GM12874 (cell line): ENCODE results near the gene FGF18.

ENCODE experiments used
- TF ChIP-seq, protein P1 (sequence below): IDR thresholded peaks from 2 replicates; pipeline ENCODE4 v1.5.1; 2011; ENCODE audit warnings: low read depth, mild to moderate bottlenecking, control low read depth, low read length, moderate library complexity; ENCODE audit not compliant: insufficient read depth

FGF18 gene

DNA sequence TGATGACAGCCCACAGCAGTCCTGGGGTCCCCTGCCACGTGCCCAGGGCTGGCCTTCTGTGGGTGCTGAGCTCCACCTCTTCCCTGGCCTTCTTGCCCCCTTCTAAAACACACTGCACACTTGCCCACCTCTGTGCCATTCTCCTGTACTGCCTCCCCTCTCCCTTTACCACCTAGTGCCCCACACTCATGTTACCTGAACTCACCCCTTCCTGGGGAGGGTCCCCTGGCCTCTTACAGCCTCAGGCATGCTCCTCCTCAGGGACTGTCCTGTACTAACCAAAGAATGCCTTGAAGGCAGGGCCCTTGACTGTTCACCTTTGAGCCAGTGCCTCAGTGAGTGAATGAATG is 60.3 kb downstream of the FGF18 start:
- TF ChIP-seq, protein P1, sequence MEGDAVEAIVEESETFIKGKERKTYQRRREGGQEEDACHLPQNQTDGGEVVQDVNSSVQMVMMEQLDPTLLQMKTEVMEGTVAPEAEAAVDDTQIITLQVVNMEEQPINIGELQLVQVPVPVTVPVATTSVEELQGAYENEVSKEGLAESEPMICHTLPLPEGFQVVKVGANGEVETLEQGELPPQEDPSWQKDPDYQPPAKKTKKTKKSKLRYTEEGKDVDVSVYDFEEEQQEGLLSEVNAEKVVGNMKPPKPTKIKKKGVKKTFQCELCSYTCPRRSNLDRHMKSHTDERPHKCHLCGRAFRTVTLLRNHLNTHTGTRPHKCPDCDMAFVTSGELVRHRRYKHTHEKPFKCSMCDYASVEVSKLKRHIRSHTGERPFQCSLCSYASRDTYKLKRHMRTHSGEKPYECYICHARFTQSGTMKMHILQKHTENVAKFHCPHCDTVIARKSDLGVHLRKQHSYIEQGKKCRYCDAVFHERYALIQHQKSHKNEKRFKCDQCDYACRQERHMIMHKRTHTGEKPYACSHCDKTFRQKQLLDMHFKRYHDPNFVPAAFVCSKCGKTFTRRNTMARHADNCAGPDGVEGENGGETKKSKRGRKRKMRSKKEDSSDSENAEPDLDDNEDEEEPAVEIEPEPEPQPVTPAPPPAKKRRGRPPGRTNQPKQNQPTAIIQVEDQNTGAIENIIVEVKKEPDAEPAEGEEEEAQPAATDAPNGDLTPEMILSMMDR = no peak

DNA sequence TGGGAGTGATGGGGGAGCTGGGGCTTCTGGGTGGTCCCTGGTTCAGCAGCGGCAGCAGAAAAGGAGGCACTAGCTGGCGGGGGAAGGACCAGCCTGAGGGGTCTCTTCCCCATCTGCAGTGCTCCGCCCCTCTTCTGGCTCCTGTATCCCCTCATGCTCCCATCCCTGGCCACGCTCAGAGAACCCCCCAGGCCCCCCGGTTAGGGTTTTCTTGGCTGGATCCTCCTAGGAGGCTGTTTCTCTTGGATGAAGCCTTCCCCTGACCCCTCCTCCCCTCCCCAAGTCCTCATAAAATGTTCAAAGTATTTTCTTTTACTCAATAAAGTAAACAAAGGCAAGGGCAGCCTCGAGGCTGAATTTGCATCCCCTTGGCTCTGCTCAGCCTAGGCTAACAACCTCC is 60.8 kb downstream of the FGF18 start:
- TF ChIP-seq, protein P1 = no peak

DNA sequence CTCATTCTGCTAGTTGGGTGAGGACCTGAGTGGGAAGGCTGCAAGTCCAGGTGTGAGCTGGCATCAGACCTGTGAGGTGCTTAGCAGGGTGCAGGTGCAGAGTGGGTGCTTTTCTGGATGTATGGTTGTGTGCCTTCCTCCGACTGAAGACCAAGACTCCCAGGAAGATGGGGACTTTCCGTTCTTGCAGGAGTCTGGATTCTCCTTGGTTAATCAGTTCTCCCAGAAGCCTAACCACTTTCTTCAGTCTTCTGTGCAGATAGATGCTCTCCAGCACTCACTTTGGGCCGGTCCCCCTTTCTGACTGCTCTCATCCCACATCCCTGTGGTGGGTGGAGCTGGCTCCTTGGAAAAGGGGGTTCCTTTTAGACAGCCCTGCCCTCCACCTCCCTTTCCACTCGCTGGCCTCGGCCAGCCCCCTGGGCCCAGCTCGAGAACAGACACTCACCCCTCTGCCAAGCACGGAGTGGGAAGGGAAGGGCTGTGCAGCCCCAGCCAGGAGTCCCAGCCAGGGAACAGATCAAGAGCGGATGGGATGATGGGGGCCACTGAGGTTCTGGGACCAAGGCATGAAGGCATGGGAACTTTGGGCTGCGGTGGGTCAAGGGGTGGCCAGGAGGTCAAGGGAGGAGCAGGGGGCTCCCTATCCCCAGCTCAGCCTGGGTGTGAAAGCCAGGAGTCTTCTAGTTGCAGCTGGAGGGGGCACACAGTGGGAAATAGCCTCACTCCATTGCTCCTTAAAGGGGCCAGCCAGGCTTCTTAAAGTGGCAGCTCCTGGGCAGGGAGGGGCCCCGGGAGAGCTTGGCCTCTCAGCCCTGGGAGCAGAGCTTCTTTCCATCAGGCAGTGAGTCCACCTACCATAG is 62.4 kb downstream of the FGF18 start:
- TF ChIP-seq, protein P1 = no peak

DNA sequence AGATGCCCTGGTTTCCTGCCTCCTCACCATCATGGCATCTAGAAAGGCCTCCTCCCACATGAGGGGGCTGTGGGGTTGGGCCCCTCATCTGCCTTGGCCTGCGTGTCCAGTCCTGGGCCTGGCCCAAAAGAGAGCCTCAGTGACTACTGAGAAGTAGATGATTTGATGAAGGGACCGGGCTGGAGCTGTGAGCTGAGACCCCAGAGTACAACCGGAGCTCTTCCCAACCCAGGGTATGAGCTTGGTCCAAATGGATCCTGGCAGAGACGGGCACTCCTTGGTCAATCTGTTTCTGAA is 62.9 kb downstream of the FGF18 start:
- TF ChIP-seq, protein P1 = no peak

DNA sequence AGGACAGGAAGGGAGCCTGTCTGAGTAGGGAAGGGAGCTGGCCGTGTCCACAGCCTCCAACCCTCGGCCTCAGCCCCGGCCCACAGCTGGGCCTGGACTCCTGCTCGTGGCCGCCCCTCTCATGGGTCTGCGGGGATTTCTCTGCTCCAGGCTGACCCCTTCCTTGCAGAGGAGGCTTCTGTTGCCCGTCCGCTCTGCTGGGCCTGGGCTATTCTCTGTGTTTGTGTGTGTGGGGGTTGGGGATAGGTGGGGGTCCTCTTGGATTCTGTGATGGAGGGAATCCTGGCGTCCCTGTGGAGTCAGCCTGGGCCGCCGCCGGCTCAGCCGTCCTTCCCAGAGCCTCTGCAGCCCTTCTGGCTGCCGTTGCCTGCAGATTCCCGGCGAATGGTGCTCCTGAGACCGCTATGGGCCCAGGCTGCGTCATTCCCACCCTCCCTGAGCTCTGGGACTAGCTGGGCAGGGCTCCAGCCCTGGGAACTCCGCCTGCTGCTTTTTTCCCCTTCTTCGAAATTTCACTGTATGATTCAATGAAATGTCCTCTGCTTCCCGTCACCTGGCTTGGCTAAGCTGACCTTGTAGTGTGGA is 64.2 kb downstream of the FGF18 start:
- TF ChIP-seq, protein P1 = no peak

DNA sequence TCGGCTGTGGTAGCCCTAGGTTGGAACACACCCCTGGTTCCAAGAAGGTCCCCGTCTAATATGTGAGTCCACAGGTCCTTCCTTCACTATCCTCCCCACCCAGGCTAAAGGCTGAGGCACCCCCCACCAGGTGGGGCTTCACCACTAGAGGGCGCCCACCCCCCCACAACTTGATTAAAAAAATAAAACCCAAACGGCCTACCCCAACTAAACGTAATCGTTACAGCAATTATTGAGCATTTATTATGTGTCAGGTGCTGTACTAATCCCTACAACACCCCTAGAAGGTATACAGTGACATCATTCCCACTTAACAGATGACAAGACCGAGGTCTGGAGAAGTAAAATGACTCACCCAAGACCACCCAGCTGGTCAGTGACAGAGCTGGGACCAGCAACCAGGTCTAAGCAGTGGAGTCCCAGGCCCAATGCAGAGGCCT is 65.0 kb downstream of the FGF18 start:
- TF ChIP-seq, protein P1 = peak; percentile 77

DNA sequence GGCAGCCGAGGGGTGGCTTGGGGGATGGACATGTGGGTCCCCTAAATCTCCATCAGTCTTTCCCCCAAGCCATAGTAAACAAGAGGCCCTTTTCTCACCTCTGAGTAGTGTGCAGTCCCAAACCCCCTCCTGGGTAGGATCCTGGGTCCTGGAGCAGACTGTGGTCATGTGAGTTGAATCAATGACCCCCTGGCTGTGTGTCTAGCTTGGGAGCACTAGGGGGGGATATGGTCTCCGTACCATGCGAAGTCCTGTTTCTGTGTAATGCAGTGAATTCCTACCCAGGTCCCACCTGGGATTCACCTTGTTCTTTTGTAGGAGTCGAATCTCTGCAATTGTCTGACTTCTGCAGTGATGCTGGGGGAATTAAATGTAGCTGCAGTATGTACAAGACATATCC is 66.2 kb downstream of the FGF18 start:
- TF ChIP-seq, protein P1 = no peak
